ENCODE data around the gene GINM1. TPM values are rescaled to one million over a fixed set of nuclear protein-coding genes. Genes with fewer than 3 reads are reported as not detected.

The GINM1 gene
- total RNA-seq, 1 donor from 2014 or later = 58.6 TPM

DNA sequence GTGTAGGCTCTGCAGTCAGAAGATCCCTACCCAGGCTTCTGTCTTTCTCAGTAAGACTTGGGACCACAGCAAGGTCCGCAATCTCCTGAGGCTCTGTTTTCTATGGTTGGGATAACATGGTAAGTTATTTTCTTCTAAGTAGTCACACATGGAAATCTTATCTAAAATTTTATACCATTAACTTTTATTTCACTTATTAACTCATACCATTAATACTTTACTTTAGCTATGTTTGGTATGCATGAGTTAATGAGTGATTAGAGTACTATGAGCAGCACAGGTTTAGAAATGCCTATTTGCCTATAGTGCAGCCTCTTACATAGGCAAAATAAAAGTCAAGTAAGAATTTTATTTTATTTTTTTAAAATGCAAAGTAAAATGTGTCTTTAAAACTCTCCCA lies 27.2 kb downstream of the GINM1 start:
- no peak overlapping the region for H3K27ac Mint-ChIP-seq (ENCODE audit: unreplicated experiment)
- no peaks in the 10 kb centered on the region for H3K9me3 Mint-ChIP-seq (ENCODE audit: low read depth)
- peaks cover 18% of the 10 kb centered on the region for H3K36me3 Mint-ChIP-seq (ENCODE audit: low read depth)
- H3K27me3 Mint-ChIP-seq (ENCODE audit: low read depth) = no peaks in the 10 kb centered on the region
- no peak for DNase-seq (ENCODE audit: low spot score)
- H3K4me3 Mint-ChIP-seq (ENCODE audit: unreplicated experiment) = no peak overlapping the region
- no peaks in the 10 kb centered on the region for H3K4me1 Mint-ChIP-seq (ENCODE audit: low read depth)
- TF ChIP-seq, protein P1, sequence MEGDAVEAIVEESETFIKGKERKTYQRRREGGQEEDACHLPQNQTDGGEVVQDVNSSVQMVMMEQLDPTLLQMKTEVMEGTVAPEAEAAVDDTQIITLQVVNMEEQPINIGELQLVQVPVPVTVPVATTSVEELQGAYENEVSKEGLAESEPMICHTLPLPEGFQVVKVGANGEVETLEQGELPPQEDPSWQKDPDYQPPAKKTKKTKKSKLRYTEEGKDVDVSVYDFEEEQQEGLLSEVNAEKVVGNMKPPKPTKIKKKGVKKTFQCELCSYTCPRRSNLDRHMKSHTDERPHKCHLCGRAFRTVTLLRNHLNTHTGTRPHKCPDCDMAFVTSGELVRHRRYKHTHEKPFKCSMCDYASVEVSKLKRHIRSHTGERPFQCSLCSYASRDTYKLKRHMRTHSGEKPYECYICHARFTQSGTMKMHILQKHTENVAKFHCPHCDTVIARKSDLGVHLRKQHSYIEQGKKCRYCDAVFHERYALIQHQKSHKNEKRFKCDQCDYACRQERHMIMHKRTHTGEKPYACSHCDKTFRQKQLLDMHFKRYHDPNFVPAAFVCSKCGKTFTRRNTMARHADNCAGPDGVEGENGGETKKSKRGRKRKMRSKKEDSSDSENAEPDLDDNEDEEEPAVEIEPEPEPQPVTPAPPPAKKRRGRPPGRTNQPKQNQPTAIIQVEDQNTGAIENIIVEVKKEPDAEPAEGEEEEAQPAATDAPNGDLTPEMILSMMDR (IDR thresholded peaks at IDR 0.05) = no peak

- no peak for DNase-seq (ENCODE audit: low spot score)
- Mint-ChIP-seq H3K36me3 (ENCODE audit: low read depth) (peaks cover 17% of the 10 kb centered on the region), H3K27me3 (ENCODE audit: low read depth) (no peaks in the 10 kb centered on the region), H3K4me1 (ENCODE audit: low read depth) (no peaks in the 10 kb centered on the region), H3K4me3 (ENCODE audit: unreplicated experiment) (no peak overlapping the region), H3K27ac (ENCODE audit: unreplicated experiment) (no peak overlapping the region), H3K9me3 (ENCODE audit: low read depth) (no peaks in the 10 kb centered on the region)
- TF ChIP-seq, protein P1 (IDR thresholded peaks at IDR 0.05) = no peak
These were observed 34.3 kb downstream of the GINM1 start for GRCh38 chr6:149600508-149600907.

DNA sequence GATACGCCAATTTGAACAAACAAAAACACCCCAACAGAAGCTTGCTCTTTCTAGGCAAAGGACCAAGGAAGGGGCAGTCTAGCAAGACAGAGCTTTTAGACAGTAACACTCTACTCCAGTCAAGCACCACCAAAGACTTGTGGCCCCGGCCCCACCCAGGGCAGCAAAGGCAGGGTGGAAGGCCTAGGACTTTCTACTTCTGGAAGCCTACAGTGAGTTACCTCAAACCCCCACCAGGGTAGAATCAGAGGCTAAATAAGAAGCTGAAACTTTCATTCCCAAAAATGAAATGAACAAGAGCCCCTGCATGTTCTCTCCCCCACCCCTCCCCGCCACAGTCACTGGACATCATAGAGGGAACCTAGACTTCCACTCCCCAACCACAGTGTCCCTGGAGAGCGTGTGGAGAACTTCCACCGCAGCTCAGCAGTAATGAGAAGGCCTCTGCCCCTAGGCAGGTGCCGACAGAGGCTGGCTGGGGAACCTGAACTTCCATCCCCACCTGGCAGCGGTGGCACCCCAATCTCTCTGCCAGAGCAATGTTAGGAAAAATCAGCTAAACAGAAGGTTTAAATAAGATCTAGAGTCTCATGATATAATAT lies 42.3 kb downstream of the GINM1 start:
- Mint-ChIP-seq H3K27me3 (ENCODE audit: low read depth) (no peaks in the 10 kb centered on the region), H3K4me1 (ENCODE audit: low read depth) (no peaks in the 10 kb centered on the region), H3K4me3 (ENCODE audit: unreplicated experiment) (no peak overlapping the region), H3K9me3 (ENCODE audit: low read depth) (peaks cover 7% of the 10 kb centered on the region), H3K27ac (ENCODE audit: unreplicated experiment) (no peak overlapping the region), H3K36me3 (ENCODE audit: low read depth) (peaks cover 8% of the 10 kb centered on the region)
- no peak for DNase-seq (ENCODE audit: low spot score)
- TF ChIP-seq, protein P1 (IDR thresholded peaks at IDR 0.05) = no peak

- Mint-ChIP-seq H3K4me3 (ENCODE audit: unreplicated experiment) (no peak overlapping the region), H3K27me3 (ENCODE audit: low read depth) (no peaks in the 10 kb centered on the region), H3K4me1 (ENCODE audit: low read depth) (no peaks in the 10 kb centered on the region), H3K9me3 (ENCODE audit: low read depth) (peaks cover 7% of the 10 kb centered on the region), H3K27ac (ENCODE audit: unreplicated experiment) (no peak overlapping the region), H3K36me3 (ENCODE audit: low read depth) (peaks cover 12% of the 10 kb centered on the region)
- DNase-seq (ENCODE audit: low spot score) = no peak
- TF ChIP-seq, protein P1 (IDR thresholded peaks at IDR 0.05) = no peak
These were observed 48.2 kb downstream of the GINM1 start for GRCh38 chr6:149614337-149614736.

DNA sequence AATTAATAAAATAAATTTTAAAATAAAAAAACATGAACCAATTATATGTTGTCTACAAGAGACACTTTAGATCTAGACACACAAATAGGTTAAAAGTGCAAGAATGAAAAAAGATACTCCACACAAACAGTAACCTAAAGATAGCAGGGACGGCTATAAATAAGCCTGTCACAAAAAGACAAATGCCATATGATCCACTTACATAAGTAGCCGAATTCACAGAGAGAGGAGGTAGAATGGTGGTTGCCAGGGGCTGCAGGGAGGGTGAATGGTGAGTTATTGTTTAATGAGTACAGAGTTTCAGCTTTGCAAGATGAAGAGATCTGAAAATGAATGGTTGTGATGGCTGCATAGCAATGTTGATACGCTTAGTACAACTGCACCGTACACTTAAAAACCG lies 49.6 kb downstream of the GINM1 start:
- no peak overlapping the region for H3K4me3 Mint-ChIP-seq (ENCODE audit: unreplicated experiment)
- DNase-seq (ENCODE audit: low spot score) = no peak
- H3K4me1 Mint-ChIP-seq (ENCODE audit: low read depth) = no peaks in the 10 kb centered on the region
- no peaks in the 10 kb centered on the region for H3K27me3 Mint-ChIP-seq (ENCODE audit: low read depth)
- TF ChIP-seq, protein P1 (IDR thresholded peaks at IDR 0.05) = no peak
- H3K36me3 Mint-ChIP-seq (ENCODE audit: low read depth) = peaks cover 20% of the 10 kb centered on the region
- peaks cover 7% of the 10 kb centered on the region for H3K9me3 Mint-ChIP-seq (ENCODE audit: low read depth)
- H3K27ac Mint-ChIP-seq (ENCODE audit: unreplicated experiment) = no peak overlapping the region
